K562 (cell line): ENCODE measurements around the gene SND1.

Experiments used
- CTCF ChIP-seq, 3 experiments: IDR thresholded peaks in 2 of 3; conservative IDR thresholded peaks in 1 of 3; 2 replicates each; pipeline ENCODE4 v1.5.1; 2011 to 2012; ENCODE audit warnings: low read length in 3 of 3, mild to moderate bottlenecking in 3 of 3, control low read depth in 2 of 3, improper control_type of control experiment in 1 of 3, inconsistent platforms in 1 of 3, low read depth in 1 of 3, mixed read lengths in 1 of 3, moderate library complexity in 1 of 3; ENCODE audit not compliant: insufficient read depth in 2 of 3
- ETS1 ChIP-seq: conservative IDR thresholded peaks from 2 replicates; pipeline ENCODE4 v1.6.1; 2011; ENCODE audit warnings: low read depth, mild to moderate bottlenecking, low read length; ENCODE audit not compliant: control insufficient read depth
- FOS ChIP-seq: IDR thresholded peaks from 3 replicates; pipeline ENCODE4 v1.6.1; 2011; ENCODE audit not compliant: insufficient read length; ENCODE audit errors: extremely low read depth
- HLTF ChIP-seq: fragments of 450-650 bp; IDR thresholded peaks from 2 replicates; pipeline ENCODE4 v1.6.1; 2016
- ILK ChIP-seq: fragments of 450-650 bp; IDR thresholded peaks from 2 replicates; pipeline ENCODE4 v1.6.1; 2016; ENCODE audit warnings: missing genetic modification characterization, low read depth, mild to moderate bottlenecking, missing compliant biosample characterization, moderate library complexity, borderline replicate concordance
- LARP7 ChIP-seq: fragments of 450-650 bp; IDR thresholded peaks from 2 replicates; pipeline ENCODE4 v1.6.1; 2016
- MTA3 ChIP-seq: fragments of 450-650 bp; formaldehyde crosslinking; IDR thresholded peaks from 2 replicates; pipeline ENCODE4 v1.6.1; 2017; ENCODE audit warnings: mild to moderate bottlenecking, borderline replicate concordance
- RBBP5 ChIP-seq: fragments of 200-600 bp; sonication (generic); IDR thresholded peaks from 2 replicates; pipeline ENCODE4 v1.6.1; 2012; ENCODE audit warnings: borderline replicate concordance, mild to moderate bottlenecking, low read length, control low read depth, inconsistent platforms; ENCODE audit not compliant: insufficient read depth, poor library complexity, severe bottlenecking
- REST ChIP-seq, 2 experiments: fragments of 450-650 bp; formaldehyde crosslinking in 1 of 2; IDR thresholded peaks; 2 replicates each; pipeline versions ENCODE4 v1.4.0 to v1.6.1; 2014 to 2020; ENCODE audit warnings: mild to moderate bottlenecking in 2 of 2, borderline replicate concordance in 1 of 2, low read depth in 1 of 2
- SMC3 ChIP-seq: conservative IDR thresholded peaks from 2 replicates; pipeline ENCODE4 v1.6.1; 2011; ENCODE audit warnings: low read depth, low read length, improper control_type of control experiment; ENCODE audit not compliant: insufficient read depth
- STAT6 ChIP-seq: sonication (generic); formaldehyde crosslinking; IDR thresholded peaks from 2 replicates; pipeline ENCODE4 v1.8.1; 2023; ENCODE audit warnings: mild to moderate bottlenecking, missing genetic modification reagents
- ZNF174 ChIP-seq: fragments of 250-450 bp; sonication (Bioruptor Pico); IDR thresholded peaks from 2 replicates; pipeline ENCODE4 v1.4.0; 2020; ENCODE audit warnings: mild to moderate bottlenecking

DNA sequence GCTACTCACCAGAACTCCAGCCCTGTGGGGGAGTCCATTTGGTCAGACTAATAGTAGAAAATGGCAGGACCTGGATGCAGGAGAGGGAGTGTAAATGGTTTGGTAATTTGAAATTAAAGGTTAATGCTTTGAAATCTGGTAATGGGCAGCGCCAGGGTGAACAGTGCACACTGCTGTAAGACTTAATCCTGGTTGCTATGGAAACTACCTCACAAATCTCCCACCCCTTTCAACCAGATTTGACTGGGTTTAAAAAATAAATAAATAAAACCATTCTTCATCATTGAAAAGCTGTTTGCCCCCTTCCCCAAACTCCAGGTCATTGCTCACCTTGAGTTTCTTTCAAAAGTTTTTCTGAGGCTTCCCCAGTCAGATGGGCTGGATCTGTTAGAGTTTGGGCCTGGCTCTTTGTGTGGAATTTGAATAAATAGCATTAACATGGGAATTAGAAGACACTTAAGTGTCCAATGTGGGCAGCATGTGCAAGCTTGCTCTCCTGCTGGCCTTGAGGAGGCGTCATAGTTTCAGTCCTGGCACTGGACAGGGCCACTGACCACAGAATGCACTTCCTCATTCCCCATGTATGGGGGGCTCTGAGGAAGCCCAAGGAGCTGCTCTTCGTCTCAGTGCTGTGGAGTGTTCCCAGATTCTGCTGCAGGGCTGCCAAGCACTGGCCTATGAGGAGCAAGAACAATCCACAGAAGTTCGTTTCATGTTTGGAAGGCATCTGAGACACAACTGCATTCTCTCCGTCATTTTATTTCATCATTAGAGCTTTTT, 288.6 kb downstream of the SND1 start:
- no peak for TF ChIP-seq ETS1
- no peak for TF ChIP-seq ILK (tag)
- TF ChIP-seq CTCF (IDR thresholded peaks at IDR 0.05 in 2 of 3, conservative IDR thresholded peaks at IDR 0.05 in 1 of 3; ENCODE audit: insufficient read depth in 2 of 3, low read depth in 1 of 3, low read length in 3 of 3) = no peak
- TF ChIP-seq REST (IDR thresholded peaks at IDR 0.05; ENCODE audit: borderline replicate concordance) = no peak
- TF ChIP-seq REST (CRISPR knock-in tag; IDR thresholded peaks at IDR 0.05; ENCODE audit: low read depth) = no peak
- TF ChIP-seq RBBP5 = no peak
- no peak for TF ChIP-seq FOS
- TF ChIP-seq LARP7 = no peak
- TF ChIP-seq STAT6 (CRISPR knock-in tag) = no peak
- no peak for TF ChIP-seq SMC3
- no peak for TF ChIP-seq ZNF174 (CRISPR knock-in tag)
- no peak for TF ChIP-seq HLTF
- no peak for TF ChIP-seq MTA3
